ENCODE results near the gene CYP24A1.

The CYP24A1 gene

GRCh38 chr20:54156981-54157835, 16.6 kb downstream of the CYP24A1 start:
- no peak for DNase-seq (ENCODE audit: low read depth)

- DNase-seq (ENCODE audit: low read depth) = no peak
Observed at GRCh38 chr20:54156522-54156921, 17.3 kb downstream of the CYP24A1 start.

DNA sequence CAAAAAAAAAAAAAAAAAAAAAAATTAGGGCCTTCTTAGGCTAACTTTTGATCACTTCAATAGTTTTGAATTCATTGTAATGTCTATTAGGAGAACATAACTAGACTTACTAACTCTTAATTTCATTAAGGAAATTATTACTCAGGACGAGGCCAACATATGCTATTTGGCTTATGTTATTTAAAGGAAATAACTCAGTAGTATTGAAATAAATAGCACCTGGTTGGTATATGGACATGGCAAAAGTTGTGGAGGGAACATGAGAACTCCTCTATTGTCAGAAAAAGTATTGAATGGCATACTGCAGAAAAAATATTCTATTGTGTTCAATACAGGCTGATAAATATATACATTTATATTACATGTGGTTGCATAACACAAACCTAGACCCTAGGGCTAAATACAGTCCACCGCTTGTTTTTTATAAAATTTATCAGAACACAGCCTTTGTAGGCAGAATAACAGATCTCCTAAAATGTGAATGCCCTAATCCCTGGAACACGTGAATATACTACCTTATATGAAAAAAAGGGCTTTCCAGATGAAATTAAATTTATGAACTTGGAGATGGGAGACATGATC, 18.0 kb downstream of the CYP24A1 start:
- DNase-seq (ENCODE audit: low read depth) = no peak

DNA sequence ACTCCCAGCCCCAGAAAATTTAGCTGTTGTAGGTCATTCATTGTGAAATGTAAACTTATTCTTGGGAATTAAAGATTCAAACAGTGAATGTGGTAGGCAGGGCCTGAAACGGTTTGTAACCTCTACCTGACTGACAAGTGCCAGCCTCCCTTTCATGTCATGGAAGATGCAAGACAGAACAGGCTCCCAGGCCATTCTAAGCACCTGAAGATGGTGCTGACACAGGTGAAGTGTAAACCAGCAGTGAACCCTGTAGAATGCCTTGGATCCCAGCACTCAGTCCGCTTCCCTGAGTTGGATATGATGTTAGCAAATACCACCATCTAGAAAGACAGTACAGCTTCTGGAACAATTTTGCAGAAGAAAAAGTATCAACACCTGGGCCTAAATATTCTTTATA, 19.3 kb downstream of the CYP24A1 start:
- no peak for DNase-seq (ENCODE audit: low read depth)

DNA sequence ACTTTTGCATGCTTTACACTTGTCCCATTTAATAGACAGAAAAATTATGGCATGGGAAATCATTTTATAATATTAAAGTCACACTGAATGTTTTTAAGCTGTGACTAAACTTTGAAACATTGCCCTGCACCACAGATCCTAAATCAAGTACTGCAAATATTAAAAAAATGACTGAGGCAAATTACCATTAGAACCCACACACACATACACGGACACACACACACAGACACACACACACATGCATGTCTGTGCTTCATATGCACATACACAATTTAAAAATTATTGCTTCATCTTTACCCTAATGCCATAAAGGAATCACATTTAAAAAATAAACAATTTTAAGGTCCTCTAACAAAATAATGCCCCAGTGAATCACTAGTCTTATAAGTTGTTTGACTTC, 19.9 kb downstream of the CYP24A1 start:
- DNase-seq (ENCODE audit: low read depth) = no peak

DNA sequence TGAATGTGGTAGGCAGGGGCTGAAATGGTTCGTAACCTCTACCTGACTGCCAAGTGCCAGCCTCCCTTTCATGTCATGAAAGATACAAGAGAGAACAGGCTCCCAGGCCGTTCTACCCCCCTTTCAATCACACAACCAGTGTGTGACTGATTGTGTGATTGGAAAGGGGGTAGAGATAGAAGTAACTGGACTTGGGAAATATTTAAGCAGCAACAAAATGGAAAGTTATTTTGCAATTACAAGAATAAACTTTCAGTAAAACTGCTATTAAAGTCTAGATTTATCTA, 20.8 kb downstream of the CYP24A1 start:
- no peak for DNase-seq (ENCODE audit: low read depth)

DNA sequence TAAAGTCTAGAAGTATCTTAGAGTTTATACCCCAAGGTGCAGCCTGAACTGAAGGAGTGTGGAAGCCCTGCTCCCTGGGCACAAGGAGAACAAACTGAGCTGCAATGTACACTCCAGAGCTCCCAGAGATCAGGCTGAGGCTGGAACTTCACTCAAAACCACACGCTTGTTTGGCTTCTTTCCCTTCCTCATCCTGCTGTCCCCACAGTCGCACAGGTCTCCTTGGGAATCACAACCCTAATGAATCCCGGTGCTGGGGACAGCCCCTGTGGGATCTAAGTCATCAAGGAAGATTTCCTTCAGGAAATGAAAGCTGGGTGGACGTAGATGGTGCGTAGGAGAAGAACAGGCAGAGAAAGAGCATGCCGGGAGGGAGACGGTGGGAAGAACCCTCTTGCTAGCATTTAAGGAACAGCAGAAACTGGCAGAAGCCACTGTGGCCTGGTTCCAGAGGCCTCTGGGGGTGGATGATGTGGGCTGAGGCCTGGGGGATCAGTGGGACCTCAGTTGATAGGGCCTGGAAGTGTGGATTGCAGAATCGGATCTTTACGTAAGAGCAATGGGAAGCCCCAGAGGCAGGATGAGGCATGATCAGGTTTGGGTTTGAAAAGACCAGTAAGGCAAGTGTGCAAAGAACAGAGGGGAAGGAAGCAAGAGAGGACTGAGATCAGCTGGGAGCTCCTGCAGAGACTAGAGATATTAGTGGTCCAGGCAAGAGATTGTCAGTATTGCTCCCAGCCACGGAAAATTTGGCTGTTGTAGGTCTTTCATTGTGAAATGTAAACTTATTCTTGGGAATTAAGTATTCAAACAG, 21.4 kb downstream of the CYP24A1 start:
- DNase-seq (ENCODE audit: low read depth) = no peak

GRCh38 chr20:54151511-54152226, 22.1 kb downstream of the CYP24A1 start:
- no peak for DNase-seq (ENCODE audit: low read depth)

DNA sequence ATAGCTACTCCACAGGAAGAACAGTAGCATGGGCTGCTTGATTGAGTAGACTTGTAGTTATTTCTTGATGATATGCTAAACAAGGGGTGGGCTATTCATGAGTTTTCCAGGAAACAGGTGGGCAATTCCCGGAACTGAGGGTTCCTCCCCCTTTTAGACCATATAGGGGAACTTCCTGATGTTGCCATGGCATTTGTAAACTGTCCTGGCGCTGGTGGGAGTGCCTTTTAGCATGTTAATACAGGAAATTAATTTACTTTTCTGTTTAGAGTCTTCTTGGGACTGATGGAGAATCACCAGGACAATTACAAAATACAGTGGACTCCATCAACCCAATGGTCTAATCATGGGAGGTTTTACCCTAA, 22.7 kb downstream of the CYP24A1 start:
- no peak for DNase-seq (ENCODE audit: low read depth)

GRCh38 chr20:54149765-54150264, 24.0 kb downstream of the CYP24A1 start:
- no peak for DNase-seq (ENCODE audit: low read depth)

GRCh38 chr20:54148947-54149764, 24.6 kb downstream of the CYP24A1 start:
- no peak for DNase-seq (ENCODE audit: low read depth)

GRCh38 chr20:54146672-54147071, 27.1 kb downstream of the CYP24A1 start:
- no peak for DNase-seq (ENCODE audit: low read depth)

DNA sequence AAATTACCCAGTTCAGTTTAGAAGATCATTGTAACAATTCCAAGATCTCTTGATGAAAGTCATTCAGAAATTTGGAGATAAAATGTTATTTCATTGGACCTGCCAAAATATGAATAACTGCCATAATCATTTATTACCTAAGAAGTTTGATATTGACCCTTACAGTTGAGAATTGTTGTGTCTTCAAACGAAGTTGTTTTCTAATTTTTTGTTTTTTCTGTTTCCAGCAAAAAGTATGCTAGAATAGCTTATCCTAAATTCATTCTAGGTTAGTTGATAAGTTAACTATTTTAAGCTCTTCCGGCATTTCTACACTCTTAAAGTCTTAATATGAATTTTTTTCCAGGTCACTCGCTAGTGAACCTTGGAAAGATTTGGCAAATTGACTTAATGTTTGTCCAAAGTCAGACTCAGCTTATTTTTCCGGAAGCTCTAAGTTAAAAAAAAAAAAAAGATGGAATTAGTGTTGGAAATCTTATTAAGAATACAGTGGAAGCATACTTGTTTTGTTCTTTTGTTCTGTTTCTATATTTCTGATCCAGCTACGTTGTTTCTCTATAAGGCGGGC, 28.9 kb downstream of the CYP24A1 start:
- DNase-seq (ENCODE audit: low read depth) = no peak

GRCh38 chr20:54140927-54141566, 32.7 kb downstream of the CYP24A1 start:
- DNase-seq (ENCODE audit: low read depth) = no peak

DNA sequence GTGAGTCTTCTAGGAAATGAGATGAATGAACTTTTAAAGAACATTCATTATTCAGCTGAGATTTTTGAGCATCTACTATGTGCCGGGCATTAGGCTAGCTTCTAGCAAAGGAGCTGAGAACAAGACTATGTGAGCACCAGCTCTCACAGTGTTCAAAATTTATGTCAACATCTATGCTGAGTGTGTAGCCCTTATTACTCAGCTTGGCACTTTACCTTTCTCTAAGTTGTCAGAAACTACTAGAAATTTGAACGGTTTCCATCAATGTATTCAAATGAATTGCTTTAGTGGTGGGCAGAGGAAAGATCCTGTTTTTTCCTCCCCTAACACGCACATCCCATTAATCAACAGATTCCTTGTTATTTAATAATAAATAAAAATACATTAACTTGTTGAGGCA, 33.3 kb downstream of the CYP24A1 start:
- no peak for DNase-seq (ENCODE audit: low read depth)

DNA sequence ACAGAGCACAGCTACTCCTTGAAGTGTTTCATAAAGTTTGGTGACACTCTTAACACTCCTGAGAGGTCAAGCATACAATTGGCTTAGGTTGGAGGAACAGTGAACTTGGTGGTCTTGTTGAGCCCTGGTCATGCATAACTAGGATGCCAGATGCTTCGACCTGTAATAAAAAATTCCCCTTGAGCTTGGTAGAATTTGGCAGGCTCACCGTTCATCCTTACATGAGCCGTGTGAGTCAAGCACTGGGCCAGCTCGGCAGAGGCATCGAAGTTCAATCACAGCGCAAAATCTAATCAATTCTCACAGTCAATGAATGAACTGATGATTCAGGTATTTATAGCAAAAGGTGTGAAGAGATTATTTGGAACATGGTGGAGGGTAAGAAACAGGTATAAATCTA, 33.7 kb downstream of the CYP24A1 start:
- no peak for DNase-seq (ENCODE audit: low read depth)

GRCh38 chr20:54139188-54139587, 34.6 kb downstream of the CYP24A1 start:
- no peak for DNase-seq (ENCODE audit: low read depth)

DNA sequence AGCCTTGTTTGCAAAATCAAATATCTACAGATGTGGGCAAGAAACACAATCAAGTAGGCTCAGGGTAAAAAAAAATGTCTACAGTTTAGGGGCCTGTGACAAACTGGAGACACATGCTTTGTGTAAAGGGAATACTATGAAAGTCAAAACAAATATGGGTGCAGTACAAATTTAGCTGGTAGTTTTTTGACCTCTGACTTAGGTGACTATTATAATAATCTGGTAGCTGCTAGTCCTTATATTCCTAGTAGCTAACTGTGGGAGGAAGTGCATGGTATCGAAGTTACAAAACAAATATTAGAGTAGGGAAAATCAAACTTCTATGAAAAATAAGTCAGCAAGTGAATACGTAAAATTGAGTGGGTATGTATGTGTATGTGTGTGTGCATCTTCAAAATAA, 35.4 kb downstream of the CYP24A1 start:
- DNase-seq (ENCODE audit: low read depth) = no peak

GRCh38 chr20:54137115-54137514, 36.7 kb downstream of the CYP24A1 start:
- no peak for DNase-seq (ENCODE audit: low read depth)

DNA sequence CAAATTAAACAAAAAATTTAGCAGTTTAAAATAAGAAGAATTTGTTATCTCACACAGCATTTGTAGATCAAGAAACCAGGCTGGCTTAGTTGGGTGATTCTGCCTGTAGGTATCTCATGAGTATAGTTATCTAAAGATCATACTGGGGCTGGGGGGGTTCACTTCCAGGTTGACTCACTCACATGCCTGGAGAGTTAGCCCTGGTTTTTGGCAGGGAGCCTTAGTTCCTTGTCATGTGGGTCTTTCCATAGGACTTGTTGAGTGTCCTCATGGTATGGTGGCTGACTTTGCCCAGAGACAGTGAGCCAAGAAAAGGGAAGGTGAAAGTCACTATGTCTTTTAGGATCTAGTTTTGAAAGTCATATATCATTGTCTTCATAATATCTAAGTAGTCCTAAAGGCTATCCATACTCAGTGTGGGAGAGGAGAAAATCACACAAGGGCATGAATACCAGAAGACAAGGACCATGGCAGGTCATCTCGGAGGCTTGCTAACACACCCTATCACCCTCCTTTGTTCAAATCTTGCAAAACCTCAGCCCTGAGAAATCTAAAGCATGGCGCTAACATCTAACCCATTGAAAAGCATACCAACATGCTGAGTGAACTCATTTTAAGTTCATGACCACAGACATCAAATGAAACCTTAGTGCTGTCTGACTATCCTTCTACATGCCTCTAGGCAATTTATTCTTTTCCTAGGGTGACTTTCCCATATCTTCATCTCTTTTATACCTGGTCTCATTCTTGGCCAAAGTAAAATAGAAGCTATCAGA, 39.2 kb downstream of the CYP24A1 start:
- no peak for DNase-seq (ENCODE audit: low read depth)

Data from activated T-cell treated with anti-CD3 and anti-CD28 coated beads for 24 hours (primary cell).